HEK293 (cell line): ENCODE results near the gene PRPF38A.

ENCODE experiments used
- ZNF133 ChIP-seq: fragments of 450-650 bp; formaldehyde crosslinking; IDR thresholded peaks from 2 replicates; pipeline ENCODE4 v1.5.1; 2016; ENCODE audit warnings: missing biosample characterization, missing genetic modification characterization
- ZNF416 ChIP-seq: fragments of 450-650 bp; formaldehyde crosslinking; IDR thresholded peaks from 2 replicates; pipeline ENCODE4 v1.5.1; 2016; ENCODE audit warnings: missing biosample characterization, missing genetic modification characterization
- ZNF433 ChIP-seq: fragments of 450-650 bp; formaldehyde crosslinking; IDR thresholded peaks from 2 replicates; pipeline ENCODE4 v1.5.1; 2016; ENCODE audit warnings: missing biosample characterization, missing genetic modification characterization, low read depth
- TF ChIP-seq, protein P1 (sequence below): fragments of 450-650 bp; formaldehyde crosslinking; IDR thresholded peaks from 2 replicates; pipeline ENCODE4 v1.5.1; 2016; ENCODE audit warnings: missing biosample characterization, missing genetic modification characterization
- TF ChIP-seq, protein P2 (sequence below): fragments of 450-650 bp; formaldehyde crosslinking; IDR thresholded peaks from 2 replicates; pipeline ENCODE4 v1.5.1; 2016; ENCODE audit warnings: missing biosample characterization, missing genetic modification characterization
- TF ChIP-seq, protein P3 (sequence below): fragments of 450-650 bp; formaldehyde crosslinking; optimal IDR thresholded peaks from 2 replicates; pipeline ENCODE3; 2016; ENCODE audit warnings: missing biosample characterization, mild to moderate bottlenecking, missing genetic modification characterization
- TF ChIP-seq, protein P4 (sequence below): fragments of 450-650 bp; formaldehyde crosslinking; conservative IDR thresholded peaks from 2 replicates; pipeline ENCODE4 v1.5.1; 2016; ENCODE audit warnings: low read depth, missing biosample characterization, missing genetic modification characterization

DNA sequence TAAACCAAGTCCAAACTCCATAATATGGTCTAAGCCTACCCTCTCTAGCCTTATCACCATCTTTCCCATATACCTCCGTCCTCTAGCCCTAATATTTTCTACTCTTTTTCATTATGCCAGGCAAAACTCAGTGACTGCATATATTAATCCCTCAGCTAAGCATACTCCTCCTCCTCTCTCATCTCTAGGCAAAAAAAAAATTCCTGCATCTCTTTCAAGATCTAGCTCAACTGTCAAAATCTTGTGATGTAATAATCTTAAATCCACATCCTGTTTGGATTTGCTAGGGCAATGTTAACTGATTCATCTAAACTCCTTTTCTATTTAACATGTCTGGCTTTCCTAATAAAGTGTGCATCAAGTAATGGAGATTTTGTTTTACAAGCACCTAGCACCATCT lies 20.4 kb downstream of the PRPF38A start:
- no peak for TF ChIP-seq ZNF433
- TF ChIP-seq, protein P1, sequence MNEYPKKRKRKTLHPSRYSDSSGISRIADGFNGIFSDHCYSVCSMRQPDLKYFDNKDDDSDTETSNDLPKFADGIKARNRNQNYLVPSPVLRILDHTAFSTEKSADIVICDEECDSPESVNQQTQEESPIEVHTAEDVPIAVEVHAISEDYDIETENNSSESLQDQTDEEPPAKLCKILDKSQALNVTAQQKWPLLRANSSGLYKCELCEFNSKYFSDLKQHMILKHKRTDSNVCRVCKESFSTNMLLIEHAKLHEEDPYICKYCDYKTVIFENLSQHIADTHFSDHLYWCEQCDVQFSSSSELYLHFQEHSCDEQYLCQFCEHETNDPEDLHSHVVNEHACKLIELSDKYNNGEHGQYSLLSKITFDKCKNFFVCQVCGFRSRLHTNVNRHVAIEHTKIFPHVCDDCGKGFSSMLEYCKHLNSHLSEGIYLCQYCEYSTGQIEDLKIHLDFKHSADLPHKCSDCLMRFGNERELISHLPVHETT (tag by site-specific recombination): no peak
- TF ChIP-seq, protein P2, sequence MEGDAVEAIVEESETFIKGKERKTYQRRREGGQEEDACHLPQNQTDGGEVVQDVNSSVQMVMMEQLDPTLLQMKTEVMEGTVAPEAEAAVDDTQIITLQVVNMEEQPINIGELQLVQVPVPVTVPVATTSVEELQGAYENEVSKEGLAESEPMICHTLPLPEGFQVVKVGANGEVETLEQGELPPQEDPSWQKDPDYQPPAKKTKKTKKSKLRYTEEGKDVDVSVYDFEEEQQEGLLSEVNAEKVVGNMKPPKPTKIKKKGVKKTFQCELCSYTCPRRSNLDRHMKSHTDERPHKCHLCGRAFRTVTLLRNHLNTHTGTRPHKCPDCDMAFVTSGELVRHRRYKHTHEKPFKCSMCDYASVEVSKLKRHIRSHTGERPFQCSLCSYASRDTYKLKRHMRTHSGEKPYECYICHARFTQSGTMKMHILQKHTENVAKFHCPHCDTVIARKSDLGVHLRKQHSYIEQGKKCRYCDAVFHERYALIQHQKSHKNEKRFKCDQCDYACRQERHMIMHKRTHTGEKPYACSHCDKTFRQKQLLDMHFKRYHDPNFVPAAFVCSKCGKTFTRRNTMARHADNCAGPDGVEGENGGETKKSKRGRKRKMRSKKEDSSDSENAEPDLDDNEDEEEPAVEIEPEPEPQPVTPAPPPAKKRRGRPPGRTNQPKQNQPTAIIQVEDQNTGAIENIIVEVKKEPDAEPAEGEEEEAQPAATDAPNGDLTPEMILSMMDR (tag by site-specific recombination): no peak
- TF ChIP-seq, protein P3, sequence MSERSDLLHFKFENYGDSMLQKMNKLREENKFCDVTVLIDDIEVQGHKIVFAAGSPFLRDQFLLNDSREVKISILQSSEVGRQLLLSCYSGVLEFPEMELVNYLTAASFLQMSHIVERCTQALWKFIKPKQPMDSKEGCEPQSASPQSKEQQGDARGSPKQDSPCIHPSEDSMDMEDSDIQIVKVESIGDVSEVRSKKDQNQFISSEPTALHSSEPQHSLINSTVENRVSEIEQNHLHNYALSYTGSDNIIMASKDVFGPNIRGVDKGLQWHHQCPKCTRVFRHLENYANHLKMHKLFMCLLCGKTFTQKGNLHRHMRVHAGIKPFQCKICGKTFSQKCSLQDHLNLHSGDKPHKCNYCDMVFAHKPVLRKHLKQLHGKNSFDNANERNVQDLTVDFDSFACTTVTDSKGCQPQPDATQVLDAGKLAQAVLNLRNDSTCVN (tag by site-specific recombination): no peak
- no peak for TF ChIP-seq ZNF133
- TF ChIP-seq ZNF416: no peak
- TF ChIP-seq, protein P4, sequence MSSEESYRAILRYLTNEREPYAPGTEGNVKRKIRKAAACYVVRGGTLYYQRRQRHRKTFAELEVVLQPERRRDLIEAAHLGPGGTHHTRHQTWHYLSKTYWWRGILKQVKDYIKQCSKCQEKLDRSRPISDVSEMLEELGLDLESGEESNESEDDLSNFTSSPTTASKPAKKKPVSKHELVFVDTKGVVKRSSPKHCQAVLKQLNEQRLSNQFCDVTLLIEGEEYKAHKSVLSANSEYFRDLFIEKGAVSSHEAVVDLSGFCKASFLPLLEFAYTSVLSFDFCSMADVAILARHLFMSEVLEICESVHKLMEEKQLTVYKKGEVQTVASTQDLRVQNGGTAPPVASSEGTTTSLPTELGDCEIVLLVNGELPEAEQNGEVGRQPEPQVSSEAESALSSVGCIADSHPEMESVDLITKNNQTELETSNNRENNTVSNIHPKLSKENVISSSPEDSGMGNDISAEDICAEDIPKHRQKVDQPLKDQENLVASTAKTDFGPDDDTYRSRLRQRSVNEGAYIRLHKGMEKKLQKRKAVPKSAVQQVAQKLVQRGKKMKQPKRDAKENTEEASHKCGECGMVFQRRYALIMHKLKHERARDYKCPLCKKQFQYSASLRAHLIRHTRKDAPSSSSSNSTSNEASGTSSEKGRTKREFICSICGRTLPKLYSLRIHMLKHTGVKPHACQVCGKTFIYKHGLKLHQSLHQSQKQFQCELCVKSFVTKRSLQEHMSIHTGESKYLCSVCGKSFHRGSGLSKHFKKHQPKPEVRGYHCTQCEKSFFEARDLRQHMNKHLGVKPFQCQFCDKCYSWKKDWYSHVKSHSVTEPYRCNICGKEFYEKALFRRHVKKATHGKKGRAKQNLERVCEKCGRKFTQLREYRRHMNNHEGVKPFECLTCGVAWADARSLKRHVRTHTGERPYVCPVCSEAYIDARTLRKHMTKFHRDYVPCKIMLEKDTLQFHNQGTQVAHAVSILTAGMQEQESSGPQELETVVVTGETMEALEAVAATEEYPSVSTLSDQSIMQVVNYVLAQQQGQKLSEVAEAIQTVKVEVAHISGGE (tag by site-specific recombination): no peak
